ENCODE results near the gene LY6G5B.

- TF ChIP-seq REST (IDR thresholded peaks at IDR 0.05; ENCODE audit: insufficient read depth in 1 of 2, low read depth in 2 of 2, low read length in 2 of 2) (no peak), POLR2AphosphoS5 (IDR thresholded peaks at IDR 0.05; ENCODE audit: low read depth, low read length) (peak; percentile 60; the same call in 1 of the 2 replicates)
These were observed 30.3 kb upstream of the LY6G5B start for GRCh38 chr6:31639449-31639861.
